H9 (cell line): ENCODE measurements around the gene NUBP1. TPM values are rescaled to one million over a fixed set of nuclear protein-coding genes. Genes with fewer than 3 reads are reported as not detected.

Experiments
- DNase-seq: peaks from one replicate; pipeline ENCODE4 v3.0.0-alpha.2; 2017
- H2AFZ ChIP-seq: one replicate; pipeline ENCODE4 v1.6.1; 2013; ENCODE audit warnings: mild to moderate bottlenecking, low read length, control low read depth, moderate library complexity
- H2AK5ac ChIP-seq: 2 replicates; pipeline ENCODE4 v1.6.1; 2013; ENCODE audit warnings: low read length, control low read depth, mixed read lengths; ENCODE audit not compliant: insufficient read length
- H2BK120ac ChIP-seq: one replicate; pipeline ENCODE4 v1.6.1; 2013; ENCODE audit warnings: low read depth, mild to moderate bottlenecking, low read length, control low read depth, inconsistent platforms; ENCODE audit not compliant: poor library complexity, severe bottlenecking
- H2BK12ac ChIP-seq: 2 replicates; pipeline ENCODE4 v1.6.1; 2013; ENCODE audit warnings: low read length, control low read depth, mixed read lengths, low read depth; ENCODE audit not compliant: insufficient read length
- H2BK15ac ChIP-seq: 2 replicates; pipeline ENCODE4 v1.6.1; 2013; ENCODE audit warnings: low read depth, low read length, control low read depth
- H2BK20ac ChIP-seq: one replicate; pipeline ENCODE4 v1.6.1; 2013; ENCODE audit warnings: low read depth, mild to moderate bottlenecking, low read length, control low read depth, inconsistent platforms; ENCODE audit not compliant: poor library complexity, severe bottlenecking
- H2BK5ac ChIP-seq: 2 replicates; pipeline ENCODE4 v1.6.1; 2013; ENCODE audit warnings: low read length, control low read depth, mixed read lengths; ENCODE audit not compliant: insufficient read length
- H3K14ac ChIP-seq: 2 replicates; pipeline ENCODE4 v1.6.1; 2013; ENCODE audit warnings: low read length, control low read depth; ENCODE audit not compliant: insufficient read depth
- H3K18ac ChIP-seq: 2 replicates; pipeline ENCODE4 v1.6.1; 2013; ENCODE audit warnings: low read depth, mild to moderate bottlenecking, mixed read lengths, low read length, control low read depth; ENCODE audit not compliant: insufficient read length
- H3K23ac ChIP-seq: 2 replicates; pipeline ENCODE4 v1.6.1; 2013; ENCODE audit warnings: low read length, control low read depth, mixed read lengths, low read depth; ENCODE audit not compliant: insufficient read length
- H3K23me2 ChIP-seq: 2 replicates; pipeline ENCODE4 v1.6.1; 2013; ENCODE audit warnings: low read depth, mild to moderate bottlenecking, mixed read lengths, low read length, control low read depth; ENCODE audit not compliant: insufficient read length, poor library complexity, severe bottlenecking
- H3K27ac ChIP-seq: 2 replicates; pipeline ENCODE4 v1.5.1; 2013; ENCODE audit warnings: low read length, control low read depth, mixed read lengths, low read depth; ENCODE audit not compliant: insufficient read length
- H3K27me3 ChIP-seq: 2 replicates; pipeline ENCODE4 v1.6.1; 2013; ENCODE audit warnings: low read length, control low read depth, inconsistent platforms; ENCODE audit not compliant: insufficient read depth
- H3K4ac ChIP-seq: 2 replicates; pipeline ENCODE4 v1.6.1; 2013; ENCODE audit warnings: low read depth, mild to moderate bottlenecking, control low read depth, inconsistent platforms, low read length, moderate library complexity
- H3K4me1 ChIP-seq: 2 replicates; pipeline ENCODE4 v1.6.1; 2013; ENCODE audit warnings: low read length, control low read depth, inconsistent platforms; ENCODE audit not compliant: insufficient read depth
- H3K4me2 ChIP-seq: 2 replicates; pipeline ENCODE4 v1.6.1; 2013; ENCODE audit warnings: low read length, control low read depth, mixed read lengths; ENCODE audit not compliant: insufficient read length, insufficient read depth
- H3K56ac ChIP-seq: 2 replicates; pipeline ENCODE4 v1.6.1; 2013; ENCODE audit warnings: low read depth, mild to moderate bottlenecking, mixed read lengths, low read length, control low read depth; ENCODE audit not compliant: insufficient read length
- H3K79me1 ChIP-seq: 2 replicates; pipeline ENCODE4 v1.6.1; 2013; ENCODE audit warnings: low read depth, mild to moderate bottlenecking, moderate library complexity, low read length, control low read depth, inconsistent platforms; ENCODE audit not compliant: insufficient read depth, poor library complexity, severe bottlenecking
- H3K79me2 ChIP-seq: 2 replicates; pipeline ENCODE4 v1.6.1; 2013; ENCODE audit warnings: low read length, control low read depth, inconsistent platforms; ENCODE audit not compliant: insufficient read depth
- H3K9ac ChIP-seq: 2 replicates; pipeline ENCODE4 v1.6.1; 2013; ENCODE audit warnings: low read length, control low read depth, mixed read lengths; ENCODE audit not compliant: insufficient read length; ENCODE audit errors: extremely low read depth
- H3K9me3 ChIP-seq: one replicate; pipeline ENCODE4 v1.6.1; 2013; ENCODE audit warnings: low read depth, low read length, inconsistent platforms; ENCODE audit not compliant: control insufficient read depth
- H3T11ph ChIP-seq: one replicate; pipeline ENCODE4 v1.6.1; 2013; ENCODE audit warnings: mild to moderate bottlenecking, low read length, control low read depth, inconsistent platforms
- H4K20me1 ChIP-seq: one replicate; pipeline ENCODE4 v1.6.1; 2013; ENCODE audit not compliant: control insufficient read depth, insufficient read length, insufficient read depth
- H4K5ac ChIP-seq: 2 replicates; pipeline ENCODE4 v1.6.1; 2013; ENCODE audit warnings: low read depth, mild to moderate bottlenecking, mixed read lengths, low read length, control low read depth; ENCODE audit not compliant: insufficient read length
- H4K8ac ChIP-seq: replicated peaks from 2 replicates; pipeline ENCODE4 v1.6.1; 2013; ENCODE audit warnings: low read length, control low read depth, mixed read lengths, low read depth; ENCODE audit not compliant: insufficient read length
- H4K91ac ChIP-seq: 2 replicates; pipeline ENCODE4 v1.6.1; 2013; ENCODE audit warnings: low read depth, mild to moderate bottlenecking, moderate library complexity, mixed read lengths, low read length, control low read depth; ENCODE audit not compliant: insufficient read length
- H3K27ac Mint-ChIP-seq, 3 experiments: 2 replicates in 2 of 3; 3 replicates in 1 of 3; pipeline ENCODE4 v1.8.0; 2020 to 2021; ENCODE audit warnings: mixed read lengths in 3 of 3, mild to moderate bottlenecking in 1 of 3, moderate library complexity in 1 of 3
- H3K27me3 Mint-ChIP-seq: 2 replicates; pipeline ENCODE4 v1.8.0; 2021; ENCODE audit warnings: low read depth, mild to moderate bottlenecking, moderate library complexity, mixed read lengths
- H3K36me3 Mint-ChIP-seq, 3 experiments: 2 replicates in 2 of 3; 3 replicates in 1 of 3; pipeline ENCODE4 v1.8.0; 2020 to 2021; ENCODE audit warnings: low read depth in 3 of 3, mixed read lengths in 3 of 3; ENCODE audit not compliant: insufficient read depth in 1 of 3
- H3K4me1 Mint-ChIP-seq, 2 experiments: 2 replicates each; pipeline ENCODE4 v1.8.0; 2020; ENCODE audit warnings: mixed read lengths in 2 of 2
- H3K4me3 Mint-ChIP-seq, 2 experiments: 2 replicates in 1 of 2; 3 replicates in 1 of 2; pipeline ENCODE4 v1.8.0; 2020 to 2021; ENCODE audit warnings: mild to moderate bottlenecking in 2 of 2, mixed read lengths in 2 of 2, moderate library complexity in 1 of 2
- H3K9me3 Mint-ChIP-seq, 2 experiments: 2 replicates in 1 of 2; 3 replicates in 1 of 2; pipeline ENCODE4 v1.8.0; 2020; ENCODE audit warnings: mild to moderate bottlenecking in 2 of 2, mixed read lengths in 2 of 2, moderate library complexity in 1 of 2
- CTCF ChIP-seq: fragments of 200-600 bp; sonication (generic); conservative IDR thresholded peaks from 3 replicates; pipeline ENCODE4 v1.8.0; 2021; ENCODE audit warnings: antibody characterized with exemption, mild to moderate bottlenecking
- WGBS: extraction: QIAGEN DNeasy Blood & Tissue Kit; methylation state at CpG from one replicate; pipeline ENCODE4 v1.1.7; 2013; ENCODE audit warnings: missing lambda C conversion rate, low lambda C conversion rate, mixed read lengths; ENCODE audit not compliant: insufficient read length; ENCODE audit errors: extremely low coverage; 5-methylcytosine and 5-hydroxymethylcytosine counted together
- total RNA-seq: library from RNA; stranded (reverse); gene quantifications from 2 replicates; pipeline ENCODE4 v1.2.1, GENCODE V29; 2021

The NUBP1 gene
- total RNA-seq, 1 experiment from 2014 or later, result 36.5 TPM

GRCh38 chr16:10760858-10761257 is 17.2 kb downstream of the NUBP1 start:
- Histone ChIP-seq H3K79me2 (no peaks in the 10 kb centered on the region), H3K4me2 (no peak overlapping the region), H4K20me1 (no peaks in the 10 kb centered on the region), H4K8ac (no peak overlapping the region), H2AK5ac (no peak overlapping the region), H3K27me3 (no peaks in the 10 kb centered on the region), H2BK15ac (no peak overlapping the region), H3T11ph (no peak overlapping the region), H2BK5ac (no peak overlapping the region), H3K14ac (no peak overlapping the region), H2BK120ac (no peak overlapping the region), H3K4ac (no peak overlapping the region), H4K91ac (no peak overlapping the region), H3K9ac (no peak overlapping the region), H2BK12ac (no peak overlapping the region), H2AFZ (no peak overlapping the region), H3K23ac (no peak overlapping the region), H3K18ac (no peak overlapping the region), H2BK20ac (no peak overlapping the region), H3K79me1 (no peaks in the 10 kb centered on the region), H3K23me2 (no peaks in the 10 kb centered on the region), H3K4me1 (no peaks in the 10 kb centered on the region), H3K9me3 (no peaks in the 10 kb centered on the region), H3K56ac (no peak overlapping the region), H3K27ac (no peak overlapping the region), H4K5ac (no peak overlapping the region)
- H3K27ac Mint-ChIP-seq, result no peak overlapping the region
- no peak for DNase-seq
- peaks cover 29 to 90% (median 61%) of the 10 kb centered on the region in 3 experiments; a peak in 6 of 7 replicates for H3K36me3 Mint-ChIP-seq
- H3K4me1 Mint-ChIP-seq, result no peaks in the 10 kb centered on the region
- no CpG with 5 or more reads among the region's 3 CpGs for WGBS
- H3K27me3 Mint-ChIP-seq, result no peaks in the 10 kb centered on the region
- no peak for TF ChIP-seq CTCF
- H3K9me3 Mint-ChIP-seq, result peaks cover 0 to 2% of the 10 kb centered on the region in 2 experiments; a peak in 1 of 5 replicates
- H3K4me3 Mint-ChIP-seq, result no peak overlapping the region
